A673 (cell line): ENCODE results near the gene RELN. TPM values are rescaled to one million over a fixed set of nuclear protein-coding genes. Genes with fewer than 3 reads are reported as not detected.
"Not testable (repeated sequence)": the region's sequence is repeated elsewhere in the genome, so short reads cannot be mapped to it uniquely, and the experiment has no call there.

Source experiments
- BruUV-seq: library from RNA; stranded (reverse); fragments of 400-500 nt; replicated peaks from 2 replicates; lab custom pipeline; 2021; lab: Mats Ljungman, UMichigan
- CTCF ChIA-PET: fragments of 300-600 bp; sonication (Branson Sonifier 250); formaldehyde crosslinking; loops from one replicate; lab custom pipeline; 2022; ENCODE audit warnings: antibody characterized with exemption; lab: Charles Lee
- POLR2A ChIA-PET: fragments of 300-600 bp; sonication (Branson Sonifier 250); formaldehyde crosslinking; loops from one replicate; lab custom pipeline; 2022; ENCODE audit warnings: antibody characterized with exemption; ENCODE audit not compliant: low non-redundant PET; lab: Charles Lee
- DNase-seq: peaks from one replicate; pipeline ENCODE4 v3.0.0-alpha.2; 2015; ENCODE audit warnings: low spot score
- H3K27ac ChIP-seq: fragments of 200-600 bp; sonication (generic); 2 replicates; pipeline ENCODE4 v1.5.1; 2016; ENCODE audit warnings: mixed run types, low read depth, mild to moderate bottlenecking, mixed read lengths, antibody characterized with exemption, low read length; ENCODE audit not compliant: poor library complexity, severe bottlenecking
- H3K27me3 ChIP-seq: fragments of 200-600 bp; sonication (generic); replicated peaks from 2 replicates; pipeline ENCODE4 v1.6.1; 2017; ENCODE audit warnings: mixed run types, low read depth, mild to moderate bottlenecking, mixed read lengths, antibody characterized with exemption, low read length; ENCODE audit not compliant: insufficient read depth, poor library complexity
- H3K36me3 ChIP-seq: fragments of 200-600 bp; sonication (generic); 2 replicates; pipeline ENCODE4 v1.6.1; 2016; ENCODE audit warnings: mixed run types, mild to moderate bottlenecking, mixed read lengths, antibody characterized with exemption, low read length; ENCODE audit not compliant: insufficient read depth, poor library complexity, severe bottlenecking
- H3K4me1 ChIP-seq: fragments of 200-600 bp; sonication (generic); 2 replicates; pipeline ENCODE4 v1.6.1; 2017; ENCODE audit warnings: mixed run types, mild to moderate bottlenecking, mixed read lengths, antibody characterized with exemption, low read length; ENCODE audit not compliant: insufficient read depth, poor library complexity, severe bottlenecking
- H3K4me3 ChIP-seq: fragments of 200-600 bp; sonication (generic); 2 replicates; pipeline ENCODE4 v1.5.1; 2016; ENCODE audit warnings: low read depth, mixed run types, mild to moderate bottlenecking, mixed read lengths, low read length; ENCODE audit not compliant: poor library complexity, severe bottlenecking
- H3K9me3 ChIP-seq: fragments of 200-600 bp; sonication (generic); 2 replicates; pipeline ENCODE4 v1.6.1; 2016; ENCODE audit warnings: mixed run types, low read depth, mild to moderate bottlenecking, mixed read lengths, antibody characterized with exemption, low read length; ENCODE audit not compliant: poor library complexity, severe bottlenecking
- EZH2 ChIP-seq: fragments of 200-600 bp; sonication (generic); IDR thresholded peaks from 2 replicates; pipeline ENCODE4 v1.6.1; 2017; ENCODE audit warnings: borderline replicate concordance, low read depth, mild to moderate bottlenecking, mixed read lengths, antibody characterized with exemption, low read length; ENCODE audit not compliant: poor library complexity, severe bottlenecking
- intact Hi-C: fragments of 100-400 bp; cut with micrococcal nuclease; formaldehyde crosslinking; loops from one replicate; pipeline ENCODE4 v1.10.0; 2022; ENCODE audit not compliant: unreplicated experiment
- total RNA-seq: library from RNA; stranded (reverse); gene quantifications from 2 replicates; pipeline ENCODE4 v1.2.3, GENCODE V29; 2021
- TF ChIP-seq, protein P1 (sequence below): fragments of 300-800, 200-600 bp; sonication (generic); conservative IDR thresholded peaks from 2 replicates; pipeline ENCODE4 v1.5.1; 2017; ENCODE audit warnings: low read depth, mild to moderate bottlenecking, antibody characterized with exemption, low read length, moderate library complexity, mixed read lengths

The RELN gene
- total RNA-seq, 1 experiment from 2014 or later, result not detected

DNA sequence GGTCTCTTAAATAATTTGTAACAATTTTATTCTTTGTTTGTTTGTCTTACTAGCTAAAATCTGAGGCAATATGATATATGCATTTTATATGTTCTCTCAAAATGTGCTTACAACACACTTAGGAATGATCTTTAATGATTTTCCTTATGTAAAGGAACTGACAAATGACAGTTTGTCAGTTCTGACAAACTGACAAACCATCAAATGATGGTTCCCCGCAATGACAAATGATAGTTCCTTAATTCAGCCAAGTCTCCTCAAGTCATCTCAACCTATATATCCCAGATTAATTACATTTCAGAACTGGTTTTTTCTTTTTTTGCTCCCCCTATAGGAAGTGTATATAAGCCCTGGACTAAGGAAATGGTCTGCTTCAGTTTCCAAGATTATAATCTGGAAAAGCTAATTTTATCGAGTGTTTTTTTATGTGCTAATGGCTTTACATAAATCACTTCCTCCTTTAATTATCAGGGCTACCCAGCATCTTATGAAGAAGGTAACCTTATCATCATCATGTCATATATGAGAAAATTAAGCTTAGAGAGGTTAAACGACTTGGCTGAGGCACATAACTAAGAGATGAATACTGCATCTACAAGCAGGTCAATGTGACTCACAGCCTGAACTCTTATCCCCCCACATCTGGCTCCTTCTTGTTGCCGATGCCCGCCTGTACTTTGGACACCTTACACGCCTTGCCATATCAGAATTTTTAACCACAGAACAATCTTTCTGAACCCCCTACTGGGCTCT is 75.1 kb downstream of the RELN start:
- Histone ChIP-seq H3K36me3 (no peaks in the 10 kb centered on the region), H3K4me1 (no peaks in the 10 kb centered on the region), H3K4me3 (no peak overlapping the region), H3K27ac (no peak overlapping the region), H3K27me3 (peaks cover 34% of the 10 kb centered on the region), H3K9me3 (no peaks in the 10 kb centered on the region)
- TF ChIP-seq, protein P1, sequence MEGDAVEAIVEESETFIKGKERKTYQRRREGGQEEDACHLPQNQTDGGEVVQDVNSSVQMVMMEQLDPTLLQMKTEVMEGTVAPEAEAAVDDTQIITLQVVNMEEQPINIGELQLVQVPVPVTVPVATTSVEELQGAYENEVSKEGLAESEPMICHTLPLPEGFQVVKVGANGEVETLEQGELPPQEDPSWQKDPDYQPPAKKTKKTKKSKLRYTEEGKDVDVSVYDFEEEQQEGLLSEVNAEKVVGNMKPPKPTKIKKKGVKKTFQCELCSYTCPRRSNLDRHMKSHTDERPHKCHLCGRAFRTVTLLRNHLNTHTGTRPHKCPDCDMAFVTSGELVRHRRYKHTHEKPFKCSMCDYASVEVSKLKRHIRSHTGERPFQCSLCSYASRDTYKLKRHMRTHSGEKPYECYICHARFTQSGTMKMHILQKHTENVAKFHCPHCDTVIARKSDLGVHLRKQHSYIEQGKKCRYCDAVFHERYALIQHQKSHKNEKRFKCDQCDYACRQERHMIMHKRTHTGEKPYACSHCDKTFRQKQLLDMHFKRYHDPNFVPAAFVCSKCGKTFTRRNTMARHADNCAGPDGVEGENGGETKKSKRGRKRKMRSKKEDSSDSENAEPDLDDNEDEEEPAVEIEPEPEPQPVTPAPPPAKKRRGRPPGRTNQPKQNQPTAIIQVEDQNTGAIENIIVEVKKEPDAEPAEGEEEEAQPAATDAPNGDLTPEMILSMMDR, result no peak
- TF ChIP-seq EZH2, result no peak
- CTCF ChIA-PET, result no interaction called here
- intact Hi-C loops, result no loop called here
- no TSS peak for BruUV-seq
- POLR2A ChIA-PET, result no interaction called here
- DNase-seq, result no peak

DNA sequence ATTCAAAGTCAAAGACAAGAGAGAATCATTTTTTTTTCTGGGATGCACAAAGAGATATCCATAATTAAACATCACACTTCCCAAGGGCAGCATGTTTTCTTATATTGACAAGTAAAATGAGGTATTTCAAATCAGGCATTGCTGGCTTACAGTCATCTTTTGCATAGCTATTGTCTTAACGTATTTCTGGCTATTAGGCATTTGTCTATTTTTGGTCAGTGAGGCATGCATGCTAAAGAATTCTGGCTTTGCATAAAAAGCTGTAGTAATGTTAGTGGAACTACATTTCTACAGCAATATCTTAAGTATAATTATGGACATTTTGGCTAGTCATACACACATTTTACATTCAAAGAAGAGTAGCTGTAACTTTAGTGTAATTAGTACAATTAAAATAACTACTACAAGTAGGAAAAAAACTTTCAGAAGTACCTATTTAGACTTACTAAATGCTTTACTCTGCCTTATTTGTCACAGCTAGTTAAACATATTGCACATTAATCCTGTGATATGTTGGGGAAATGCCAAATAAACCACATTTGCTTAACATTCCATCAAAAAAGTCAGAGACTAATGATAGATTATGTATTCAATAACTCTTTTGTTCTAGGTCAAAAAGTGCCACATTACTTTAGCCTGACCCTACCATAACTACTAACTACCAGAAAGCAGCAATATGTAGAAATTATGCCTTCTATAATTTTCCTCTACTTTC is 76.4 kb downstream of the RELN start:
- intact Hi-C loops, result no loop called here
- TF ChIP-seq, protein P1, result no peak
- TF ChIP-seq EZH2, result no peak
- BruUV-seq, result no TSS peak
- CTCF ChIA-PET, result no interaction called here
- POLR2A ChIA-PET, result no interaction called here
- Histone ChIP-seq H3K4me1 (no peaks in the 10 kb centered on the region), H3K27me3 (peaks cover 23% of the 10 kb centered on the region), H3K9me3 (no peaks in the 10 kb centered on the region), H3K36me3 (no peaks in the 10 kb centered on the region), H3K4me3 (no peak overlapping the region), H3K27ac (no peak overlapping the region)
- DNase-seq, result no peak

DNA sequence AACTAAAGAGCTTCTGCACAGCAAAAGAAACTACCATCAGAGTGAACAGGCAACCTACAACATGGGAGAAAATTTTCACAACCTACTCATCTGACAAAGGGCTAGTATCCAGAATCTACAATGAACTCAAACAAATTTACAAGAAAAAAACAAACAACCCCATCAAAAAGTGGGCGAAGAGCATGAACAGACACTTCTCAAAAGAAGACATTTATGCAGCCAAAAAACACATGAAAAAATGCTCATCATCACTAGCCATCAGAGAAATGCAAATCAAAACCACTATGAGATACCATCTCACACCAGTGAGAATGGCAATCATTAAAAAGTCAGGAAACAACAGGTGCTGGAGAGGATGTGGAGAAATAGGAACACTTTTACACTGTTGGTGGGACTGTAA is 78.4 kb downstream of the RELN start:
- H3K4me1 ChIP-seq, BruUV-seq, H3K36me3 ChIP-seq, CTCF ChIA-PET, POLR2A ChIA-PET, DNase-seq, H3K4me3 ChIP-seq, H3K27me3 ChIP-seq, intact Hi-C loops, H3K27ac ChIP-seq, H3K9me3 ChIP-seq: not testable (repeated sequence)
